Measurements from ENCODE around the gene KHNYN. TPM values are rescaled to one million over a fixed set of nuclear protein-coding genes. Genes with fewer than 3 reads are reported as not detected.

KHNYN gene
- total and polyA plus RNA-seq, 12 donors: 18.5 to 76.9 (median 45.1) TPM

DNA sequence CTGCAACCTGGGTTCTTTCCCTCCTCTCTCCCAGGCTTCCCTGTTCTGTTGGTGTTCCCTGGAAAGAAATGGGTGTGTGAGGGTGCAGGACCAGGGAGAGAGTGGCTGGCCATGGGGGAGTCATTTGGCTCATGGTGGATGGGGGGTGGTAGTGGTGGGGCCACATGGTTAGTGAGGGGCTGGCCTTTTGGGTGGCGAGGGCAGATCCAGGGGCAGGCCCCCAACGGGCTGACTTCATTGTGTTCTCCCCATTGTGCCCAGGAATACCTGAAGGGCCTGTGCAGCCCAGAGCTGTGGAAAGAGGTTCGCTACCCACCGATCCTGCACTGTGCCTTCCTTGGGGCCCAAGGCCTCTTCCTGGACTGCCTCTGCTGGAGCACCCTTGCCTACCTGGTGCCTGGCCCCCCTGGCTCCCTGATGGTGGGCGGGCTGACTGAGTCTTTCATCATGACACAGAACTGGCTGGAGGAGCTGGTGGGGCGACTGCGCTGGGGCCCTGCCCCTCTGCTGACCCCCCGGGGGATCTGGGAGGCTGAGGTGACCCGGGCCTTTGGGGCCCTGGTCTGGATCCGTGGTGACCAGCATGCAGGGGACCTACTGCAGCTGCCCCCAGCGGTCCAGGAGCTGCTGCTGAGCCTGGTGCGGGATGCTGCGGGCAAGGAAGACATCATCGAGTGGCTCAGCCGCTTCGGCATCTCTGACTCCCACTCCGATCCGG lies 22.0 kb upstream of the KHNYN start:
- H3K36me3 ChIP-seq (replicated peaks in 1 of 2): peaks cover 0 to 15% of the 10 kb centered on the region in 2 donors

DNA sequence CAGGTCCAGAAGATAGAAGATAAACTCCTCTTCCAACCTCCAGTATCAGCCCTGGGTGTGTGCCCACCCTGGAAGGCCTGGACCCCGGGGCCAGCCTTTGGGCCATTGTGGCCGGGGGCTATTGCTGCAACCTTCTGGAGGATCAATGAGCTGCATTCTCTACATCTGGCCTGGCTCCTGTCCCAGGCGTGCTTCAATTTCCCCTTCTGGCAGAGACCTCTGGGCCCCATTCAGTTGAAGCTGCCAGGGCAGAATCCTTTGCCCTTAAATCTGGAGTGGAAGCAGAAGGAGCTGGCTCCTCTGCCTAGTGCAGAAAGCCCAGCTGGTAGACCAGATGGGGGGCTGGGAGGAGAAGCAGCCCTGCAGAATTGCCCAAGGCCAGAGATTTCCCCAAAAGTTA lies 21.0 kb upstream of the KHNYN start:
- DNase-seq: peak in 1 of 7 donors; percentile 0
- Histone ChIP-seq H3K27me3 (no peaks in the 10 kb centered on the region), H3K36me3 (replicated peaks in 1 of 2) (peaks cover 0 to 24% of the 10 kb centered on the region in 2 donors), H3K4me1 (replicated peaks in 1 of 2) (peaks cover 0 to 7% of the 10 kb centered on the region in 2 donors), H3K27ac (no peak overlapping the region), H3K9me3 (replicated peaks in 1 of 3) (no peaks in the 10 kb centered on the region), H3K4me3 (no peak overlapping the region)
- no peak for TF ChIP-seq POLR2A (IDR thresholded peaks at IDR 0.05)
- no peak for TF ChIP-seq CTCF (IDR thresholded peaks at IDR 0.05)
- WGBS, 4 donors: 68 to 89% (median 79%) methylated on average over 3 of the region's 3 CpGs
- intact Hi-C loops (cut with DNase I): no loop called here

More for the DNA sequence above, 22.0 kb upstream of the KHNYN start:
- 85 to 95% (median 91%) methylated on average over 4 to 18 of the region's 18 CpGs for WGBS, 4 donors
- Histone ChIP-seq H3K4me3 (no peak overlapping the region), H3K9me3 (replicated peaks in 1 of 3) (no peaks in the 10 kb centered on the region), H3K4me1 (replicated peaks in 1 of 2) (peaks cover 0 to 17% of the 10 kb centered on the region in 2 donors), H3K27me3 (no peaks in the 10 kb centered on the region), H3K27ac (no peak overlapping the region)
- peak in 1 of 7 donors; percentile 4 for DNase-seq
- TF ChIP-seq POLR2A (IDR thresholded peaks at IDR 0.05) (no peak), CTCF (IDR thresholded peaks at IDR 0.05) (no peak)
- intact Hi-C loops (cut with DNase I): no loop called here

DNA sequence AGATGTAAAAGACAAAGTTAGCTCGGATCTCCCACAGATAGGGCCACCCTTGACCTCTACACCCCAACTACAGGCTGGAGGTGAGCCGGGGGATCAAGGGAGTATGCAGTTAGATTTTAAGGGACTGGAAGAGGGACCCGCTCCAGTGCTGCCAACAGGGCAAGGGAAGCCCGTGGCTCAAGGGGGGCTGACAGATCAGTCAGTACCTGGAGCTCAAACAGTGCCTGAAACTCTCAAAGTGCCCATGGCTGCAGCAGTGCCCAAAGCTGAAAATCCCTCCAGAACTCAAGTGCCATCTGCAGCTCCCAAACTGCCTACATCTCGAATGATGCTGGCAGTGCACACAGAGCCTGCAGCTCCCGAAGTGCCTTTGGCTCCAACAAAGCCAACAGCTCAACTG lies 20.6 kb upstream of the KHNYN start:
- WGBS, 4 donors: 82 to 88% (median 84%) methylated on average over 3 to 6 of the region's 6 CpGs
- Histone ChIP-seq H3K27me3 (no peaks in the 10 kb centered on the region), H3K27ac (no peak overlapping the region), H3K4me3 (no peak overlapping the region), H3K4me1 (replicated peaks in 1 of 2) (peaks cover 0 to 3% of the 10 kb centered on the region in 2 donors), H3K36me3 (replicated peaks in 1 of 2) (peaks cover 0 to 27% of the 10 kb centered on the region in 2 donors), H3K9me3 (replicated peaks in 1 of 3) (no peaks in the 10 kb centered on the region)
- peak in 1 of 7 donors; percentile 10 for DNase-seq
- TF ChIP-seq CTCF (IDR thresholded peaks at IDR 0.05) (no peak), POLR2A (IDR thresholded peaks at IDR 0.05) (no peak)
- intact Hi-C loops (cut with DNase I): no loop called here

- Histone ChIP-seq H3K36me3 (replicated peaks in 1 of 2) (peaks cover 0 to 34% of the 10 kb centered on the region in 2 donors), H3K27ac (no peak overlapping the region), H3K27me3 (no peaks in the 10 kb centered on the region), H3K4me3 (no peak overlapping the region), H3K4me1 (replicated peaks in 1 of 2) (peaks cover 0 to 4% of the 10 kb centered on the region in 2 donors), H3K9me3 (replicated peaks in 1 of 3) (no peaks in the 10 kb centered on the region)
- WGBS, 4 donors: 88 to 95% (median 93%) methylated on average over 8 to 10 of the region's 10 CpGs
- no peak for DNase-seq
- TF ChIP-seq CTCF (IDR thresholded peaks at IDR 0.05) (no peak), POLR2A (IDR thresholded peaks at IDR 0.05) (no peak)
- intact Hi-C loops (cut with DNase I): no loop called here
These were observed 19.8 kb upstream of the KHNYN start for GRCh38 chr14:24409956-24410355.
